GM18868 (cell line): ENCODE data around the gene SMIM44.
"Not testable (repeated sequence)": the region's sequence is repeated elsewhere in the genome, so short reads cannot be mapped to it uniquely, and the experiment has no call there.

Source experiments
- ATAC-seq: cut with Tn5 transposase; IDR thresholded peaks from one replicate; pipeline ENCODE4 v1.9.1; 2021; ENCODE audit warnings: mild to moderate bottlenecking, moderate library complexity; ENCODE audit not compliant: unreplicated experiment

SMIM44 gene

DNA sequence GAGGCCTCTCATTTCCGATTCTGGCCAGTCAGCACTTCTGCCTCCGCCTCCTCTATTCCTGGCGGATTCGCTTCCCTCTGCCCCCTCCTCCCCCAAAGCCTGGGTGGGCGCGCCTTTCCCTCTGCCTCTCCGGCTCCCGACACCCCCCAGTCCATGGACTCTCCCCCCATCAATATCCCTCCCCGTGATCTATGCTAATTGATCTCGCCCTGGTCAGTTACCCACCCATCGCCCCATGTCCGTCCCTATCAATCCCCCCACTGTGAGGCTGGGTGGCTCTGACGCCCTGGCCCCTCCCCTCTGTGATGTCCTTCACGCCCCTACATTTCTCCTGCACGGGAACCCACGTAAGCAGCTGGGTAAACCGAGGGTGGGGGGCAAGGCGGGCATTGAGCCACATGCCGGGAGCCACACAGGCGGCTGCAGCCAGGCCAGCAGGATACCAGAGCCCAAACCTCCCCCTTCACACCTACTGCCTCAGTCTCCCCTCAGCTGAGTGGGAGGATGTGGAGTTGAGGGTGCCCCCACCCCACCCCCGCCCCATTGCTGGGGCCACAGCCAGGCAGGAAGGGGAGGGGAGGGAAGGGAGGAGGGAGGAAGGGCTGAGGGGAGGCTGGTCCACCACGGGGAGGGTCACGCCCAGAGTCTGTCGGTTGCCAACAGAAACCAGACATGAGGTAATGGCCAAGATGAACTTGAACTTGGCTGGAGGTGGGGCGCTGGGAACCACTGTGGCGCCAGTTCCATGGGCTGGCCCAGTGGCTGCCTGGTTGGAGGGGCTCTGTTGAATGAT, 24.0 kb downstream of the SMIM44 start:
- no peak for ATAC-seq

GRCh38 chr19:3458229-3459088, 24.8 kb downstream of the SMIM44 start:
- ATAC-seq, result no peak

DNA sequence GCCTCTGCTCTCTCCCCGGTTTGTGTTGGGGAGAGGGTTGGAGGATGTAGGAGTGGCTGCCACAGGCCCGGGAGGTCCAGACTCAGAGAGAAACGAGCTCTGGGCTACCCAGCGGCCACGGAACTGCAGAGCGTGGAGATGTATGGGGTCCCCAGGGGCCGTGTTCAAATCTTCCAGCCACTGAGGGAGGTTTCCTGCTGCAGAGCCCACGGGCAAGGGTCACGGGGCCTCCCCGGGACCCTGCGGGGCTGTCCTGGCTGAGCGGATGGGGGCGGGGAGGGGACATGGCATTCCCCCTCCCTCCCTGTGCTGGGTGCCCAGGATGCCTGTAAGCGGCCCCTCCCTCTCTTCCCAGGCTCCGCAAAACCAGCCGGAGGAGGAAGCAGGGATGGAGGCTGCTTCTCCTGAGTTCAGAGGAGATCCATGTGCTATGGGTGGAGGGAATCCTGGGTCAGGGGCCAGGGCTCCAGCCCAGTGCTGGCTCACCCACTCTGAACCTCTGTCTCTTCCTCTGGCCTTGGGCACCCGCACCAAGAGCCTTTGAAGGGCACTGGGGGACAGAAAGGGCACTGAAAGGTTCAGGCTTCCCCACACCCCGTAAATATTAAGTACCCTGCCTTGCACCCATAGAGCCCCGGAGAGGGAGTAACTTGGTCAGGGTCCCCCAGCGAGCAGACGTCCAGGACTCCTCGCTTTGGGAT, 25.6 kb downstream of the SMIM44 start:
- ATAC-seq, result no peak

GRCh38 chr19:3456925-3457527, 26.2 kb downstream of the SMIM44 start:
- no peak for ATAC-seq

DNA sequence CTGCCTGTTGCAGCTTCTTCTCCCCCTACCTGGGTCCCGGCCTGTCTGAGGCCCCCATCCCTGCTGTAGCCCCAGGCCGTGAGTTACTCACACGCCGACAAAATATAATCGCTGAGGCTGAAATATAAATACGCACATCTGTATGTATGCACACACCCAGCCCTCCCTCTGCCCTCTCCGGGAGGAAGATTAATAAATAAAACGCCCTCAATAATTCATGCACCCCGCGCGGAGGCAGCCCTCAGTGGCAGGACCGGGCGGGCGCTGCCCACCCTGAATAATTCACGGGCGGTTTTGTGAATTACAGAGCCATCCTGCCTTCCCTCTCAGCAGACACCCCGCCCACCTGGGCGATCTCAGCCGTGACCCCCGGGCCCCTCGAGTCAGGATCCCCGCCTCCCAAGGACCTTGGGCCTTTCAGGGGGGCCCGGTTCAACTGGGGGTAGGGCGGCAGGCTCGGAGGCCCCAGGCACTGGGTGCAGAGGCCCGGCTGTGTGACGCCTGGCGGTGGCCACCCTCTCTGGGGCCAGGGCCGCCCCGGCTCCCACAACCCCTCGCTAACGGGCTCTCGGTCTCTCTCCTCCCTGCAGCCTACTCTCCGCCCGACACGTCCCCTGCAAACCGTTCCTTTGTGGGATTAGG, 27.2 kb downstream of the SMIM44 start:
- no peak for ATAC-seq

DNA sequence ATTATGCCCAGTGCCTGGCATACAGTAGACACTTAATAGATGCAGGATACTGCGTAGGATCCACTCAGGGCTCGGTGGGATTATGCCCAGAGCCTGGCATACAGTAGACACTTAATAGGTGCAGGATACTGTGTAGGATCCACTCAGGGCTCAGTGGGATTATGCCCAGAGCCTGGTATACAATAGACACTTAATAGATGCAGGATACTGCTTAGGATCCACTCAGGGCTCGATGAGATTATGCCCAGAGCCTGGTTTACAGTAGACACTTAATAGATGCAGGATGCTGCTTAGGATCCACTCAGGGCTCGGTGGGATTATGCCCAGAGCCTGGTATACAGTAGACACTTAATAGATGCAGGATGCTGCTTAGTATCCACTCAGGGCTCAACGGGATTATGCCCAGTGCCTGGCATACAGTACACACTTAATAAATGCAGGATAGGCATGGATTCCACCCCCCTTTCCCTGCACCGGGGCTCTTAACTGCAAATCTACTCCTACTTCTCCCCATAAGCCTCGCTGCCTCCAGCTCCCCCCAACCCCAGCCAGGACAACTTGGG, 27.8 kb downstream of the SMIM44 start:
- ATAC-seq, result no peak

GRCh38 chr19:3454656-3455392, 28.4 kb downstream of the SMIM44 start:
- no peak for ATAC-seq

GRCh38 chr19:3453840-3454239, 29.4 kb downstream of the SMIM44 start:
- ATAC-seq, result no peak

- not testable (repeated sequence) for ATAC-seq
Measured at GRCh38 chr19:3452942-3453214, 30.4 kb downstream of the SMIM44 start.

- ATAC-seq, result no peak
Measured at GRCh38 chr19:3452171-3452941, 30.9 kb downstream of the SMIM44 start.

DNA sequence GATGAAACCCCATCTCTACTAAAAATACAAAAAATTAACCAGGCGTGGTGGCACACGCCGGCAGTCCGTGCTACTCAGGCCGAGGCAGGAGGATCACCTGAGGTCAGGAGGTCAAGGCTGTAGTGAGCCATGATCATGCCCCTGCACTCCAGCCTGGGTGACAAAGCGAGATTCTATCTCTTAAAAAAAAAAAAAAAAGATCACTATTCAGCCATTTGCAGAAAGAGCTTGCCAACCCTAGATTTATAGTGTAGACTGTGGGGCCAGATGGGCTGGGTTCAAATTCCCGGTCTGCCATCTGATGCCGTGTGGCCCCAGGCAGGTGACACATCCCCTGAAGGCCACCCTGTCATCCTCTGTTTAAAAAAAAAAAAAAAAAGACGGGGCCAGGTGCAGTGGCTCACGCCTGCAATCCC, 31.8 kb downstream of the SMIM44 start:
- ATAC-seq, result no peak

- ATAC-seq, result no peak
Measured at GRCh38 chr19:3450796-3451411, 32.3 kb downstream of the SMIM44 start.

GRCh38 chr19:3448616-3449334, 34.5 kb downstream of the SMIM44 start:
- no peak for ATAC-seq

- not testable (repeated sequence) for ATAC-seq
Measured at GRCh38 chr19:3446657-3447056, 36.6 kb downstream of the SMIM44 start.

DNA sequence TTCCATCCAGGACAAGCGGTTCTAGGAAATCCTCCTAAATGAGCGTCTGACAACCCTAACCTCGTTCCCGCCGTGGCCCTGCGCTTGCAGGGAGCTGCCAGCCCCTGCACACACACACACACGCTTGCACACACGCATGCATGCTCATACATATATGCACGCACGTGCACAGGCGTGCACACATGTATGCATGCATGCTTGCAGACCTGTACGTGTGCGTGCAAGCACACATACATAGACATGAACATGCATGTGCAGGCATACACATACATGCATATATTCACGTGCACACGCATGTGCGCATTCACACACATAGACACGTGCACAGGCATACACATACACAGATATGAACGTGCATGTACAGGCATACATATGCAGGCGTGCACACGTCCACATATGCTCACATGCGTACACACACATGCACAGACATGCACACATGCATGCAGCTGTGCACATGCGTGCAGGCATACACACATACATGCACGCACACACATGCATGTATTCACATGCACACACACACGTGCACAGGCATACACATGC, 38.5 kb downstream of the SMIM44 start:
- ATAC-seq, result no peak

GRCh38 chr19:3443840-3444694, 39.2 kb downstream of the SMIM44 start:
- no peak for ATAC-seq
